SH-SY5Y (cell line): ENCODE data around the gene ITGB3.

Experiments used
- GATA2 ChIP-seq: IDR thresholded peaks from 2 replicates; pipeline ENCODE4 v1.6.1; 2011; ENCODE audit warnings: mild to moderate bottlenecking, low read depth, low read length
- GATA3 ChIP-seq: IDR thresholded peaks from 2 replicates; pipeline ENCODE4 v1.6.1; 2011; ENCODE audit warnings: low read depth, mild to moderate bottlenecking, low read length, moderate library complexity

GRCh38 chr17:47287639-47288038 is 34.0 kb downstream of the ITGB3 start:
- no peak for TF ChIP-seq GATA2
- no peak for TF ChIP-seq GATA3
